HCT116 (cell line): Measurements from ENCODE around the gene UPP2. TPM values are rescaled to one million over a fixed set of nuclear protein-coding genes. Genes with fewer than 3 reads are reported as not detected.

Experiments
- ATAC-seq: fragments of 200-7000 bp; cut with Tn5 transposase; 2 replicates; pipeline ENCODE4 v1.9.1; 2020; ENCODE audit warnings: mild to moderate bottlenecking, moderate library complexity
- BruUV-seq: library from RNA; stranded (reverse); fragments of 400-500 nt; replicated peaks from 2 replicates; lab custom pipeline; 2021; lab: Mats Ljungman, UMichigan
- CTCF ChIA-PET: fragments of 300-600 bp; sonication (Branson Sonifier 250); formaldehyde crosslinking; loops from one replicate; lab custom pipeline; 2021; ENCODE audit warnings: antibody characterized with exemption; lab: Charles Lee
- POLR2A ChIA-PET: fragments of 300-600, 350-600 bp; sonication (Branson Sonifier 250); formaldehyde crosslinking; loops from one replicate; lab custom pipeline; 2021; ENCODE audit warnings: antibody characterized with exemption; lab: Charles Lee
- RAD21 ChIA-PET, 2 experiments: fragments of 300-600 bp; sonication (Branson Sonifier 250); formaldehyde crosslinking; loops; one replicate each; lab custom pipeline; 2023; ENCODE audit warnings: low total read pairs in 2 of 2; ENCODE audit not compliant: uncharacterized antibody in 2 of 2, unreplicated experiment in 2 of 2, low non-redundant PET in 1 of 2; lab: Charles Lee
- DNase-seq: peaks from one replicate; pipeline ENCODE4 v3.0.0-alpha.2; 2010; ENCODE audit warnings: low read depth, low spot score
- H2AFZ ChIP-seq: fragments of 200-600 bp; shearing (Covaris generic), sonication (generic); 2 replicates; pipeline ENCODE4 v1.6.1; 2017; ENCODE audit warnings: low read depth, mixed run types, mixed read lengths, antibody characterized with exemption, low read length; ENCODE audit not compliant: poor library complexity, severe bottlenecking
- H3K27ac ChIP-seq: 2 replicates; pipeline ENCODE4 v1.5.1; 2012; ENCODE audit warnings: low read depth, low read length
- H3K27me3 ChIP-seq: fragments of 200-600 bp; sonication (generic); 2 replicates; pipeline ENCODE4 v1.6.1; 2016; ENCODE audit warnings: mixed run types, low read length, mixed read lengths; ENCODE audit not compliant: insufficient read depth
- H3K36me3 ChIP-seq, 2 experiments: fragments of 200-500 bp in 1 of 2; fragments of 200-600 bp in 1 of 2; sonication (Bioruptor generic) in 1 of 2; sonication (generic) in 1 of 2; 2 replicates each; pipeline versions ENCODE4 v1.5.1 to v1.6.1; 2014 to 2016; ENCODE audit warnings: low read length in 2 of 2, inconsistent platforms in 1 of 2, mixed read lengths in 1 of 2, mixed run types in 1 of 2; ENCODE audit not compliant: insufficient read depth in 2 of 2, control insufficient read depth in 1 of 2
- H3K4me1 ChIP-seq, 2 experiments: fragments of 200-600 bp in 1 of 2; sonication (generic) in 1 of 2; 2 replicates each; pipeline versions ENCODE4 v1.5.1 to v1.6.1; 2012 to 2017; ENCODE audit warnings: low read length in 2 of 2, inconsistent platforms in 1 of 2, mild to moderate bottlenecking in 1 of 2, mixed read lengths in 1 of 2, mixed run types in 1 of 2, moderate library complexity in 1 of 2; ENCODE audit not compliant: insufficient read depth in 2 of 2, control insufficient read depth in 1 of 2
- H3K4me2 ChIP-seq: fragments of 200-600 bp; sonication (generic); 2 replicates; pipeline ENCODE4 v1.6.1; 2017; ENCODE audit warnings: mixed run types, low read length, mixed read lengths
- H3K4me3 ChIP-seq, 2 experiments: fragments of 200-600 bp in 1 of 2; sonication (generic) in 1 of 2; replicated peaks in 1 of 2; 2 replicates each; pipeline ENCODE4 v1.5.1; 2011 to 2016; ENCODE audit warnings: low read length in 2 of 2, control low read depth in 1 of 2, low read depth in 1 of 2, mild to moderate bottlenecking in 1 of 2, mixed read lengths in 1 of 2, mixed run types in 1 of 2
- H3K79me2 ChIP-seq: fragments of 200-600 bp; sonication (generic); 2 replicates; pipeline ENCODE4 v1.6.1; 2017; ENCODE audit warnings: mild to moderate bottlenecking, mixed run types, low read length, moderate library complexity, mixed read lengths; ENCODE audit not compliant: insufficient read depth
- H3K9ac ChIP-seq: fragments of 200-600 bp; sonication (generic); 2 replicates; pipeline ENCODE4 v1.6.1; 2016; ENCODE audit warnings: low read length, mixed read lengths
- H3K9me2 ChIP-seq: fragments of 200-600 bp; sonication (generic), shearing (Covaris generic); 2 replicates; pipeline ENCODE4 v1.6.1; 2017; ENCODE audit warnings: mixed run types, mild to moderate bottlenecking, moderate library complexity; ENCODE audit not compliant: insufficient read depth
- H3K9me3 ChIP-seq, 2 experiments: fragments of 200-500 bp in 1 of 2; fragments of 200-600 bp in 1 of 2; sonication (Bioruptor generic) in 1 of 2; sonication (generic) in 1 of 2; 2 replicates each; pipeline ENCODE4 v1.6.1; 2014 to 2017; ENCODE audit warnings: low read length in 2 of 2, mixed read lengths in 2 of 2, inconsistent platforms in 1 of 2, low read depth in 1 of 2, mild to moderate bottlenecking in 1 of 2, mixed run types in 1 of 2, moderate library complexity in 1 of 2; ENCODE audit not compliant: control insufficient read depth in 1 of 2, insufficient read depth in 1 of 2
- H4K20me1 ChIP-seq: fragments of 200-600 bp; sonication (generic), shearing (Covaris generic); 2 replicates; pipeline ENCODE4 v1.6.1; 2017; ENCODE audit warnings: mixed run types, mild to moderate bottlenecking, moderate library complexity; ENCODE audit not compliant: insufficient read depth
- CBX3 ChIP-seq: IDR thresholded peaks from 2 replicates; pipeline ENCODE4 v1.6.1; 2012; ENCODE audit warnings: low read depth
- CEBPB ChIP-seq: IDR thresholded peaks from 2 replicates; pipeline ENCODE4 v1.6.1; 2012; ENCODE audit warnings: low read depth
- EZH2 ChIP-seq: fragments of 200-600 bp; sonication (generic); IDR thresholded peaks from 2 replicates; pipeline ENCODE4 v1.6.1; 2017; ENCODE audit warnings: antibody characterized with exemption, mixed run types
- JUND ChIP-seq: IDR thresholded peaks from 2 replicates; pipeline ENCODE4 v1.6.1; 2012
- POLR2AphosphoS5 ChIP-seq: IDR thresholded peaks from 2 replicates; pipeline ENCODE4 v1.6.1; 2011; ENCODE audit warnings: mild to moderate bottlenecking, low read depth, low read length, moderate library complexity
- REST ChIP-seq: IDR thresholded peaks from 2 replicates; pipeline ENCODE4 v1.6.1; 2012; ENCODE audit warnings: low read depth
- SIN3A ChIP-seq: IDR thresholded peaks from 2 replicates; pipeline ENCODE4 v1.6.1; 2012; ENCODE audit warnings: low read depth
- SRF ChIP-seq: IDR thresholded peaks from 2 replicates; pipeline ENCODE4 v1.6.1; 2012; ENCODE audit warnings: low read depth
- TCF7L2 ChIP-seq: IDR thresholded peaks from 2 replicates; pipeline ENCODE4 v1.7.0; 2011; ENCODE audit warnings: borderline replicate concordance, inconsistent platforms; ENCODE audit not compliant: insufficient read depth, insufficient read length; ENCODE audit errors: extremely low read depth
- ZFX ChIP-seq: fragments of 450-650 bp; IDR thresholded peaks from 2 replicates; pipeline ENCODE4 v1.6.1; 2017
- intact Hi-C: fragments of 100-400 bp; cut with micrococcal nuclease; formaldehyde crosslinking; loops from 2 replicates; pipeline ENCODE4 v1.10.0; 2022
- total RNA-seq: library from RNA; stranded (reverse); gene quantifications from one replicate; pipeline ENCODE4 v1.2.1, GENCODE V29; 2021; ENCODE audit not compliant: unreplicated experiment
- TF ChIP-seq, protein P1 (sequence below): IDR thresholded peaks from 2 replicates; pipeline ENCODE4 v1.6.1; 2012
- TF ChIP-seq, protein P2 (sequence below): IDR thresholded peaks from 2 replicates; pipeline ENCODE4 v1.6.1; 2011; ENCODE audit warnings: mild to moderate bottlenecking, low read length, moderate library complexity; ENCODE audit not compliant: insufficient replicate concordance; ENCODE audit errors: extremely low read depth
- TF ChIP-seq, protein P3 (sequence below): IDR thresholded peaks from 2 replicates; pipeline ENCODE4 v1.6.1; 2012

UPP2 gene
- total RNA-seq, 1 experiment from 2014 or later: not detected

DNA sequence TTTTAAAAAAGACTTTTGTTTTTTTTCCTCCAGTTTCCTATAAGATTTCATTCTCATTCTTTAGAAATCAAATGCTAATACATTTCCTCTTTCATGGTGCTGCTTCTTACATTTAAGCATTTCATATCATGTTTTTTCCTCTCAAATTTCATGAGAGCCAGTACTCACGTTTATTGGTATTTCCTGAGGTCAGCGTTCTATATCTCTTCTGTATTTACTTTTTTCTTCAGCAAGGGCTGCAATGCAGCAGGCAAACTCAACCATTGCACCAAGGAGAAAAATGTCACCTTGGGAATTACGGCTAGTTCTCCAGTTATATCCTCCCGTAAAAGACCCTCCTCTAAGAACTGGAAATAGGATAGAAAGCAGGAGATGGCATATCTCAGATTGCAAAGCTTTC lies 32.4 kb downstream of the UPP2 start:
- H3K4me2 ChIP-seq: no peak overlapping the region
- BruUV-seq: no TSS peak
- ChIA-PET CTCF (no interaction called here), POLR2A (no interaction called here), RAD21 (no interaction called here)
- H3K4me1 ChIP-seq: no peaks in the 10 kb centered on the region
- TF ChIP-seq CBX3 (no peak), TCF7L2 (no peak), SRF (no peak), ZFX (no peak), EZH2 (no peak), POLR2AphosphoS5 (no peak), SIN3A (no peak), CEBPB (no peak), REST (no peak), JUND (no peak)
- TF ChIP-seq, protein P1, sequence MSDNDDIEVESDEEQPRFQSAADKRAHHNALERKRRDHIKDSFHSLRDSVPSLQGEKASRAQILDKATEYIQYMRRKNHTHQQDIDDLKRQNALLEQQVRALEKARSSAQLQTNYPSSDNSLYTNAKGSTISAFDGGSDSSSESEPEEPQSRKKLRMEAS: no peak
- TF ChIP-seq, protein P2, sequence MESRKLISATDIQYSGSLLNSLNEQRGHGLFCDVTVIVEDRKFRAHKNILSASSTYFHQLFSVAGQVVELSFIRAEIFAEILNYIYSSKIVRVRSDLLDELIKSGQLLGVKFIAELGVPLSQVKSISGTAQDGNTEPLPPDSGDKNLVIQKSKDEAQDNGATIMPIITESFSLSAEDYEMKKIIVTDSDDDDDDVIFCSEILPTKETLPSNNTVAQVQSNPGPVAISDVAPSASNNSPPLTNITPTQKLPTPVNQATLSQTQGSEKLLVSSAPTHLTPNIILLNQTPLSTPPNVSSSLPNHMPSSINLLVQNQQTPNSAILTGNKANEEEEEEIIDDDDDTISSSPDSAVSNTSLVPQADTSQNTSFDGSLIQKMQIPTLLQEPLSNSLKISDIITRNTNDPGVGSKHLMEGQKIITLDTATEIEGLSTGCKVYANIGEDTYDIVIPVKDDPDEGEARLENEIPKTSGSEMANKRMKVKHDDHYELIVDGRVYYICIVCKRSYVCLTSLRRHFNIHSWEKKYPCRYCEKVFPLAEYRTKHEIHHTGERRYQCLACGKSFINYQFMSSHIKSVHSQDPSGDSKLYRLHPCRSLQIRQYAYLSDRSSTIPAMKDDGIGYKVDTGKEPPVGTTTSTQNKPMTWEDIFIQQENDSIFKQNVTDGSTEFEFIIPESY: no peak
- TF ChIP-seq, protein P3, sequence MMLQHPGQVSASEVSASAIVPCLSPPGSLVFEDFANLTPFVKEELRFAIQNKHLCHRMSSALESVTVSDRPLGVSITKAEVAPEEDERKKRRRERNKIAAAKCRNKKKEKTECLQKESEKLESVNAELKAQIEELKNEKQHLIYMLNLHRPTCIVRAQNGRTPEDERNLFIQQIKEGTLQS: no peak
- no peak overlapping the region for H3K9ac ChIP-seq
- DNase-seq (no peak), ATAC-seq (no peak)
- H3K27ac ChIP-seq: no peak overlapping the region
- H2AFZ ChIP-seq: no peak overlapping the region
- no peak overlapping the region for H3K4me3 ChIP-seq
- H3K9me2 ChIP-seq: no peaks in the 10 kb centered on the region
- H3K79me2 ChIP-seq: no peaks in the 10 kb centered on the region
- no peaks in the 10 kb centered on the region for H3K36me3 ChIP-seq
- H4K20me1 ChIP-seq: no peaks in the 10 kb centered on the region
- H3K27me3 ChIP-seq: no peaks in the 10 kb centered on the region
- intact Hi-C loops: no loop called here
- no peaks in the 10 kb centered on the region for H3K9me3 ChIP-seq
